ENCODE results near the gene LYZL4. TPM values are rescaled to one million over a fixed set of nuclear protein-coding genes. Genes with fewer than 3 reads are reported as not detected.

The LYZL4 gene
- total and polyA plus RNA-seq, 2 of the 4 experiments (the other 2 are of a cell fraction), result not detected

DNA sequence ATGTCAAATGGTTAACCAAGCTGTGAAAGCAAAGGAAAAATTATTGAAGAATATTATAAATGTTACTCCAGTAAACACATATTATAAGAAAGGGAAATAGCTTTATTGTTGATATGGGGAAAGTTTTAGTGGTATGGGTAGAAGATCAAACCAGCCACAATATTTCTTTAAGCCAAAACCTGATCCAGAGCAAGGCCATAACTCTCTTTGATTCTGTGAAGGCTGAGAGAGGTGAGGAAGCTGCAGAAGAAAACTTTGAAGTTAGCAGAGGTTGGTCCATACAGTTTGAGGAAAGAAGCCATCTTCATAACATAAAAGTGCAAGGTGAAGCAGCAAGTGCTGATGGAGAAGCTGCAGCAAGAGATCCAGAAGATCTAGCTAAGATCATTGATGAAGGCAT is 54.8 kb downstream of the LYZL4 start:
- H4K8ac ChIP-seq (ENCODE audit: low read depth in 2 of 2, low read length in 2 of 2), result no peak overlapping the region
- no peaks in the 10 kb centered on the region for H3K4me1 ChIP-seq (ENCODE audit: control insufficient read depth, insufficient read depth, low read length)
- H2BK15ac ChIP-seq (ENCODE audit: low read depth, low read length), result no peak overlapping the region
- H3K9me3 ChIP-seq (ENCODE audit: control insufficient read depth, insufficient read depth, low read length), result no peaks in the 10 kb centered on the region
- H3K4me3 ChIP-seq (ENCODE audit: insufficient read depth, low read depth, low read length), result no peak overlapping the region
- no peak overlapping the region for H2BK20ac ChIP-seq (ENCODE audit: low read depth, low read length)
- H3K36me3 ChIP-seq (ENCODE audit: control insufficient read depth, insufficient read depth, low read length), result no peaks in the 10 kb centered on the region
- no peaks in the 10 kb centered on the region for H4K20me1 ChIP-seq (ENCODE audit: insufficient read depth, low read length)
- CTCF ChIA-PET, result no interaction called here
- POLR2A ChIA-PET (ENCODE audit: unreplicated experiment), result no interaction called here
- in situ Hi-C loops (cut with MboI; ENCODE audit: low sequenced_read_pairs), result no loop called here
- no TSS peak for BruUV-seq (replicated peaks)
- no peak overlapping the region for H3K18ac ChIP-seq (ENCODE audit: low read depth, low read length)
- H3K9ac ChIP-seq (ENCODE audit: low read depth, low read length), result no peak overlapping the region
- H3K79me1 ChIP-seq (ENCODE audit: low read depth in 1 of 2, low read length in 2 of 2), result no peaks in the 10 kb centered on the region
- H2AK5ac ChIP-seq (ENCODE audit: low read depth, low read length), result no peak overlapping the region
- no peak overlapping the region for H3K14ac ChIP-seq (replicated peaks; ENCODE audit: low read depth, low read length)
- H2BK5ac ChIP-seq (ENCODE audit: low read depth, low read length, poor library complexity, severe bottlenecking), result no peak overlapping the region
- no peaks in the 10 kb centered on the region for H3K9me1 ChIP-seq (ENCODE audit: insufficient read depth, low read length)
- ATAC-seq (ENCODE audit: low read depth) (no peak), DNase-seq (no peak)
- H3K27me3 ChIP-seq (ENCODE audit: control insufficient read depth, insufficient read depth, low read length), result peaks cover 2% of the 10 kb centered on the region; the same call in 1 of the 2 replicates
- dilution Hi-C loops (cut with HindIII; ENCODE audit: low sequenced_read_pairs, unreplicated experiment), result no loop called here
- H2AFZ ChIP-seq (replicated peaks; ENCODE audit: low read length, poor library complexity), result no peak overlapping the region
- H3K23ac ChIP-seq (ENCODE audit: low read depth, low read length), result no peak overlapping the region
- H3K27ac ChIP-seq (ENCODE audit: insufficient read depth, low read length), result no peak overlapping the region
- no peak overlapping the region for H3K4me2 ChIP-seq (ENCODE audit: low read depth, low read length)
- no peak overlapping the region for H3K4ac ChIP-seq (ENCODE audit: low read depth, low read length)
- no peak overlapping the region for H4K5ac ChIP-seq (ENCODE audit: low read depth, low read length)
- H2BK120ac ChIP-seq (ENCODE audit: low read depth, low read length), result no peak overlapping the region
- intact Hi-C loops (cut with micrococcal nuclease), result no loop called here
- H2AK9ac ChIP-seq (replicated peaks; ENCODE audit: low read depth, low read length, poor library complexity), result no peak overlapping the region
- TF ChIP-seq CEBPB (IDR thresholded peaks at IDR 0.05; ENCODE audit: low read depth, low read length), result no peak
- no peak for TF ChIP-seq SMC3 (IDR thresholded peaks at IDR 0.05; ENCODE audit: low read depth, low read length)
- no peak for TF ChIP-seq MAFK (IDR thresholded peaks at IDR 0.05; ENCODE audit: low read depth, low read length)
- TF ChIP-seq, protein P1, sequence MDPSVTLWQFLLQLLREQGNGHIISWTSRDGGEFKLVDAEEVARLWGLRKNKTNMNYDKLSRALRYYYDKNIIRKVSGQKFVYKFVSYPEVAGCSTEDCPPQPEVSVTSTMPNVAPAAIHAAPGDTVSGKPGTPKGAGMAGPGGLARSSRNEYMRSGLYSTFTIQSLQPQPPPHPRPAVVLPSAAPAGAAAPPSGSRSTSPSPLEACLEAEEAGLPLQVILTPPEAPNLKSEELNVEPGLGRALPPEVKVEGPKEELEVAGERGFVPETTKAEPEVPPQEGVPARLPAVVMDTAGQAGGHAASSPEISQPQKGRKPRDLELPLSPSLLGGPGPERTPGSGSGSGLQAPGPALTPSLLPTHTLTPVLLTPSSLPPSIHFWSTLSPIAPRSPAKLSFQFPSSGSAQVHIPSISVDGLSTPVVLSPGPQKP (IDR thresholded peaks at IDR 0.05; ENCODE audit: borderline replicate concordance, low read depth, low read length), result no peak
- TF ChIP-seq MXI1 (IDR thresholded peaks at IDR 0.05; ENCODE audit: borderline replicate concordance, low read depth, low read length), result no peak
- TF ChIP-seq MAZ (IDR thresholded peaks at IDR 0.05; ENCODE audit: borderline replicate concordance, low read depth, low read length), result no peak
- no peak overlapping the region for H3K56ac ChIP-seq (ENCODE audit: extremely low read depth, insufficient read depth, low read length)
- no peak overlapping the region for H4K91ac ChIP-seq (ENCODE audit: insufficient read depth, low read depth, low read length)

Measured in IMR-90 (cell line).